Activated CD8-positive, alpha-beta memory T cell treated with anti-CD3 and anti-CD28 coated beads, Interleukin-2, amount 50 U/mL, for 24 hours (primary cell): ENCODE results near the gene OTP.

Source experiments
- DNase-seq: peaks from one replicate; pipeline ENCODE4 v3.0.0-alpha.2; 2020; ENCODE audit errors: extremely low read depth

The OTP gene

DNA sequence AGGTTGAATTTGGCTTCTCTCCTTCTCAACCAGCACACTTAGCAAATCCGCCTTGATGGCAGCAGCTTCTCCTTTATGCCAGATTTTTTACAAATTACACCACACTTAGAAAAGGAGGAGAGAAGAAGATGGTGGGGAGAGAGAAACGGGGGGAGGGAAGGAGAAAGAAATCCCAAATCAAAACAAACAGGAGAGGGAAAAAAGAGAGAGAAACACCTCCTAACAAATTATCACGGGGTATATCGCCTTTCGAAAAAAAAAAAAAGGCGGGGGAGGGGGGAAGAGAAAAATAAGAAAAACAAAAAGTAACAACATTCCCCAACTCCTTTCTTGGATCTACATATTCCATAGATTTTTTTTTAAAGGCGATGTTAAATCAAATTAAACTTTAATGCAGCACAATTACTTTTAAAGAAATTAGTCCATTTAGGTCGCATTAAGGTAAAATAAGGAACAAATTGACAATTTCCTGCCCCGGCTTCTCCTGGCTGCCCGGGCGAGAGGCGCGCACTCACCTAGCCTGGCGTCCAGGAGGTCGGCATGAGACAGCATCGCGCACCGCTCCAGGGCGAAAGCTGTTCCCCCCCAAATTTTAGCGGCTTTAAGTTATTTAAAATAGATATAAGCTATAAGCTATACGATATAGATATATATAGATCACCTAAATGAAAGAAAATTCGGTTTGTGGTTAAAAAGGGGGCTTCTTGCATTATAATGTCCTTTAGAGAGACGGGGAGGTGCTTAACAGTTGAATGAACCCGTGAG is at the start of gene OTP:
OTP (minus strand) TSS at position 716 of the 765 bp plus-strand sequence; CDS start at position 552, 164 bp downstream.
- DNase-seq, result no peak

DNA sequence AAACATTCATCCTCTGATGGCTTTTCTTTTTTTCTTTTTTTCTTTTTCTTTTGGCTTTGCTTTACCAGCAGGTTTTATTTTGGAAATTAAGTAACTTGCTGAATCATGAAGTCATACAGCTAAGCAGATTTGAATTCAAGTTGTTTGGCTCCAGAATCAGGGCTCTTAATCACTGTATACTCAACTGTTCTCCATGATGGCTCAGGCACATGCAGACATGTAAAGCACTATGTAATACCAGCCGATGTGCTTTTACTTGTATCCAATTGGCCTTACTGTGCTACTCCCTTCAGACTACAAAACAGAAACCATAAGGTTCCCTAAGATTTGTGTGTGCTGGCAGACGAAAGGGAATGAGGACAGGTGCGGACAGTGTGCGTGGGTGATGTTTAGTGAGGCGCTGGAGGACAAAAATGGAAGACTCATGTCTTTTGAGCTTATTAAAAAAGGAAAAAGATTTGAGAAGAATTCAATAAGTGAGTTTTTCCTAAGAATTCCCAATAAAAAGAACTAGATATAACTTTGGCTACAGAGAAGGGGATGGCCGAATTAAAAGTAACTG is 44.7 kb upstream of the OTP start:
- no peak for DNase-seq

DNA sequence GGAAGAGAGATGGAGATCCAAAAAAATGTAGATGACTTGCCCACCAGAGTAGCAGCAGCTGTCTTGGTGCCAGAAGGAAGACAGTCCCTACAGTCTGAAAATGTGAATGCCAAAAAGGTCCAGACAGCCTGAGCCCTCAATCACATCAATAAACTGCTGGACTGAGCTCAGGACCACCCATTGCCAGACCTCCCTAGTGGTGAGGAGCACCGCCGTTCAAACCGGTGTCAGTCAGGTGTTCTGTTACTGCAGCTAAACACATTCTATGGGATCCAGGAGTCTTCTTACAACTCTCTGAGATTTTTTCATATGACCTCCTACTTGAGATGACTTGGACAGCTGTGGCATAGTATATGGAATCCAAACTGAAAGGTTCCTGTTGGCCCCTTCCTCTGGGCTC is 32.0 kb upstream of the OTP start:
- no peak for DNase-seq

DNA sequence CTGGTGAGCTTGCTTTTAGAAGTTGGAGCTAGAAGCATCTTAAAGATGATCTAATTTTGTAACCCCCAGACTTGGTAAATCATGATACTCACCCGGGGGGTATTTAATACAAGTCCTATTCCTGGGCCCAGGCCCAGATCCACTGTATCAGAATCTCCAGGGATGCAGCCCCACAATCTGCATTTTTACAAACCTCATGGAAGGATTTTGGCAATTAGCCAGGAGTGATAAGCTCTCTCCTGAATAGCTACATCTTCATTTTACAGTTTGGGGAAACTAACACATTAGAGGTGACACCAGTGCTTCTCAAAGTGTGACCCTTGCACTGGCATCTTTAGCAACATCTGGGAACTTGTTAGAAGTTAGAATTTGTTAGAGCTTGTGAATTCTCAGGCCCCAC is 31.2 kb upstream of the OTP start:
- no peak for DNase-seq

DNA sequence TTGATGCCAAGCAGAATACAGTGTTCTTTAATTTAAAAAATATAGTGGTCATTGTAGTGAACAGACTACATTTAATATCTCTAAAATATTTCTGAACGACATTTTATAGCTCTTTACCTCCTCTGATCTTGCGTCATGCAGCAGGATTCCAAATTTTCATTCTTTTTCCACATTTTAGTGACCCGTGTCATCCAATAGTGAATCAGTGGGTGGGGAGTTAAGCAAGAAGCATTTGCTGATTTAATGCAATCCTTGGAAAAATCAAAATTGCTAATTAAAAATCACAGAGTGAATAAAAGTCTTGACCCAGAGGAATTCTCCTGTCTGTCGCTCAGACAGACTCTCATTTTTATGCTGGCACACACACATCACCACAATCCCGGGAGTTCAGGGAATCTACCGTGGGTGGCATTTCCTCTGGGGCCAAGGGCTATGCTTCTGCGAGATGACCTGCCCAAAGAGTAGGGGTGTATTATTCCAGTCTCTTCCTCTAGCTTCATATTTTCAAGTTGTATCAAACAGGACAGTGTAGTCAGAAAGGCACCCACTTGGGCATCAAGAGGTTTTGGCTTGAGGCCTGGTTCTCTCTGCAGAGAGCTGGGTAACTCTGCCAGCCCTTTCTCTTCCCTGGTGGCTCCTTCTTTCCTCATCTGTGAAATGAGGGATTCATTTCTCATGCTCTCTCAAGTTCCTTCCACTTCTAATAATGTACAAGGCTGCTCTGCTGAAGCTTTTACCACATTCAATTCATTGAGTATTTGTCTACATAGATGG is 24.8 kb upstream of the OTP start:
- DNase-seq, result no peak

DNA sequence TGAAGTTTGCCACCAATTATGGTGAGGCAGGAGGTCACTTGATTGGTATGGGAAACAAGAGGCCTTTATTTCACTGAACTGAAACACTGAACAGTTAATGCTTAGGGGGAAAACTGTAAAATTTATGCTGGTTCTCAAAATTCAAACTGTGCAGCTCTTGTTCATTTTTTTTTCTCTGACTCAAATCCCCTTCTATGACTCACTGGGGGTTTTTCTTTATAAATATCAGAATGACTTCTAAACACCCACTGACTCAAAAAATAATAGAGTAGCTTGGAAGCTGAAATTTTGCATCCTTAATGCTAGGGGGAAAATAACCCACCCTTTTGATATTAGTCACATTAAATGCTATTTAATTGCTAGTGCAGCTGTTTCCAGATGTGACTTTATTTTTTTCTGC is 24.1 kb upstream of the OTP start:
- no peak for DNase-seq

DNA sequence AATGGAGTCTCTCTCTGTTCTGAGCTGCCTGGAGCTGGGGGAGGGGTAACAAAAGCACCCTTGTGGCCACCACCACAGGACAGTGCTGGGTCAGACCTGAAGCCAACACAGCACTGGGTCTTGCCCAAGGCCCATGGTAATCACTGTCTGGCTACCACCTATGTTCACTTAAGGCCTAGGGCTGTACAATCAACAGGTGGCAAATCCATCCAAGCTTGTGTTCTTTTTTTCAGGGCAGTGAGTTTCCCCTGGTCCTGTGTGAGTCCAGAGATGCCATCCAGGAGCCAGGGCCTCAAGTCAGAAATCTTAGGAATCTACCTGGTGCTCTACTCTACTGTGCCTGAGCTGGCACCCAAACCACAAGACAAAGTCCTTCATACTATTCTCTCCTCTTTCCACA is 20.1 kb upstream of the OTP start:
- DNase-seq, result no peak

DNA sequence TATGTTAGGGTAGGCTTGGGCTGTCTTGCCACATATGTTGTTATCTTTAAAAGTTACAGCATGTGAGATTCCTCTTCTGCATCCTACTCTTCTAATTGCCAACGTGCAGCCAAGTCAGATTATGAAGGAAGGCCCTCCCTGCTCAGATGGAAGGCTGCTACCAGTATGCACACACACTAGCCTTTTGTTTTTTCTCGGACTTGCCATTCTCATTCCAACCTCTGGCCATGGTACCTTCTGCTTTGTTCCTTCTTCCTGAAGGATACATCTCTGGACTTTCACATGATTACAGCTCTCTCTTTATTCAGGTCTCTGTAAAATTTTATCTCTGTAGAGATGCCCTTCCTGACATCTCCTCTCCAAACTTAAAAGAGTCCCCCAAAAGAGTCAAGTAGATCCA is 12.8 kb upstream of the OTP start:
- no peak for DNase-seq

DNA sequence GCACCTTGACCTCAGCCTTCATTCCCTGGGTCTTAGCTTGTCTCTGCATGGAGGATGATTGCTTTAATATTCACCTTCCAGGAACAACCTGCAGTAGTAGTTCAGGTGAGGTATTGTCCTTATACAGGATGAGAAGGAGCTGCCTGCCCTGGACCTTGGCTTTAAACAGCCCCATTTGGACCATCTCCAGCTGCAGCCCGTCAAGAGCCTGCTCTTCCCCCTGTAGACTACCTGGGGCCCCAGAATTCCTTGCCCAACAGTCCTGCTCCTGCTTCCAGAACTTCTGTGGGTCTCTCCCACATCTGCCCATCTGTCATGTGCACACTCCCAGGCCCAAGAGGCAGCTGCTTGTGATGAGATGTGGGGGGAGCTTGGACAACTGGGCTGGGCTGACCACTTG is 12.2 kb upstream of the OTP start:
- DNase-seq, result no peak

DNA sequence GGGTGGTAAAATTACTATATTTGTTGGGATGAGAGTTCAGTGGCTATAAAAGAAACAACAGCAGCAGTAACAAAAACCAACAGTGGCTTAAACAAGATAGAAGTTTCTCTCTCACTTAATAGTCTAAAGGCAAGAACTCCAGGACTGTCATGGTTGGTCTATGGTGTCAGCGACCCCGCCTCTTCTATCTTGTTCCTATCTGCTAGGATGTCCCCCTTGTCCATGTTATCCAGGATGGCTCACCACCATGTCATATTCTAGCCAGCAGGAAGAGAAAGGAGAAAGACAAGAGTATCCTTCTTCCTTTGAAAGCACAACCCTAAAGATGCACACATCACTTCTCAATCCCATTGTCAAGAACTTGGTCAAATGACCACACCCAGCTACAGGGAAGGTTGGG is 11.3 kb upstream of the OTP start:
- no peak for DNase-seq

DNA sequence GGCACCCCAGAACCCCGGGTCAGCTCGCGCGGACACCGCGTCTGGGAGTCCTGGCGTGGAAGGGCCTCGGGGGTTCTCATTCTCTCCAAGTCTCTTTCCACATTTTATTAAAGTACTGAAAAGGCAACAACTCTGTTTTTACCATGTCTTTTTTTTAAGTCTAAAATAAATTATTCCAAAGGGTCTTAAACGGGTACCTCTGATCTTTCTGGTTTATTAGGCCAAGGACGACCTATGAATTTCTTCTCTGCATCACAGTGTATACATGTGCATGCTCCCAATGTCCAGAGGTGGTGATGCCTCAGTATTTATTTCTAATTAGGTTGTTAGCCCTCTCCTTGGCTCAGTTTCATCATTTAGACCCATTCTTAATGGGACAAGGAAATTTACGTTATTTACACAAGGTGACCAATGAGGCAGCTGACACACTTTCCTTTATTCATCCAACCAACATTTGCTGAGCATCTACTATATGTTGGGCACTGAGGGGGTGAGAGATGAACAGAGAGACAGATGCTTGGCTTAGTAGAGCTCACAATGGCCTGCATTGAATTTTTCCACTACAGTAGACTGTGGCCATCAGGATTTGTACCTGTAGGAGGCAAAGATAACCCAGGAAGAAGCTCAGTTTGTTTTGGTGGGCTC is 7.6 kb upstream of the OTP start:
- DNase-seq, result no peak

DNA sequence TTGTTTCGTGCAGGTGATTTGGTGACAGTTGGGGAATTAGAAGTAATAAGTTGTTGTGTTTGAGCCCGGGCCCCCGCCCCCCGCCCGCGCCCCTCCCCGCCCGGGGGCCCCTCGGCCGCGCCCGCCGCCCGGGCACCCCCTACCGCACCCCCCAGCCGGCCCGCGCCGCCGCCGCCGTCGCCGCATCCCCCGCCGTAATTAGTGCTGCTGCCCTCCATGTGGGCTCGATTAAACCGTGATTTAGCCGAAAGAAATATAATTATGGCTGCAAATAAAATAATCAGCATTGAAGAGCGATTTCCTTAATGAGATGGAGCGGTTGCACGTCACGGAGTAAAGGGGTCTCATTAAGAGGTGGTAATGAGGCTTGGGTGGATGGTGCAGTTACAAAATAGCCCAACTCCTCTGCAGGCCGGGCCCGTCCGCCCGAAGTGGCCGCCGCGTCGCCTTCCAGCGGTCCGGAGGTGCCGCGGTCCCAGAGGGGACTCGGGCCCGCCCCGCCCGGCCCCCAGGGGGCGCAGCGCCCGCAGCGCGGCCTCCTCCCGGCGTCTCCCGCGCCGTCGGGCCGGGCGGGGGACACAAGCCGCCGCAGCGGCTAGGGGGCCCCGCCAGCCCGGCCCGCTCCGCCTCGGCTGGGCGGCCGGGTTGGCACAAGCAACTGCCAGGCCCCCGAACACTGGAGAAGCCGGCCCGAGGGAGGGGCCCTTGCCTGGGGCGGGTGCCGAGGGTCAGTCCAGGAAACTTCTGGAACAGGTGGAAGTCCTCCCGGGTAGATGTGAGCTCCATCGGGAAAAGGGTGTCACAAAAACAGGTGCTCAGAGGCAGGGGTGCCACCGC is 6.9 kb upstream of the OTP start:
- no peak for DNase-seq

DNA sequence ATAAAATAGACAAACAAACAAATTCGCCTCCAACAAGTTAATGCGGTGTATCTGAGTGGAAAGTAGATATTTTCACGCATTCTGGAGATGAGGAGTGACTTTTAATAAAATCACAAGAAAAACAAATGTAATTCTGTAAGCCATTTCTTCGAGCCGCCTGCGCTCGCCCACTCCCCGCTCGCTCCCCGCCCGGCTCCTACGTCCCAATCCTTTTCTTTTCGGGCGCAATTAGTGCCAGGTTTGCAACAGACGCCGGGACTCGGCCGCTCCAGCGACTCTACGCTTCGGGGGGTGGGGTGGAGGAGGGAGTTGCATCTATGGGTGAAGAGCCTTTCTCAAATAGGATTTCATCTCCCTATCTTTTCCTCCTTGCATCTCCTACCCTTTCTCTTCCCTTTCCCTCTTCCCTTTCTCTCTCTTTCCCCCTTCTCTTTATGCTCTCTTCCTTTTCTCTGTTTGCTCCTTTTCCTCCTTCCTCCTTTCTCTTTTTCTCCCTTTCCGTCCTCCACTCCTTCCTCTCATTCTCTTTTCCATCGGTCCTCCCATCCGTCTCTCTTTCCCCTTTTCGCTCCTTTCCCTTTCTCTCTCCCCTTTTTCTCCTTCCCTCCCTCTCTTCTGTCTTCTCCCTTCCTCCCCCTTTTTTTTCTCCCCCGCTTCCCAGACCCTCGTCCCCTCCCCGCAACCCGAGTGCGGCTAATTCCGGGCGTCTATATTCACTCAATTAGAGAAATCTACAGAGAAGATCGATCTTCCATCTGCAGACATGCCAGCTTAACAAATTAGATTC is 6.1 kb upstream of the OTP start:
- no peak for DNase-seq

DNA sequence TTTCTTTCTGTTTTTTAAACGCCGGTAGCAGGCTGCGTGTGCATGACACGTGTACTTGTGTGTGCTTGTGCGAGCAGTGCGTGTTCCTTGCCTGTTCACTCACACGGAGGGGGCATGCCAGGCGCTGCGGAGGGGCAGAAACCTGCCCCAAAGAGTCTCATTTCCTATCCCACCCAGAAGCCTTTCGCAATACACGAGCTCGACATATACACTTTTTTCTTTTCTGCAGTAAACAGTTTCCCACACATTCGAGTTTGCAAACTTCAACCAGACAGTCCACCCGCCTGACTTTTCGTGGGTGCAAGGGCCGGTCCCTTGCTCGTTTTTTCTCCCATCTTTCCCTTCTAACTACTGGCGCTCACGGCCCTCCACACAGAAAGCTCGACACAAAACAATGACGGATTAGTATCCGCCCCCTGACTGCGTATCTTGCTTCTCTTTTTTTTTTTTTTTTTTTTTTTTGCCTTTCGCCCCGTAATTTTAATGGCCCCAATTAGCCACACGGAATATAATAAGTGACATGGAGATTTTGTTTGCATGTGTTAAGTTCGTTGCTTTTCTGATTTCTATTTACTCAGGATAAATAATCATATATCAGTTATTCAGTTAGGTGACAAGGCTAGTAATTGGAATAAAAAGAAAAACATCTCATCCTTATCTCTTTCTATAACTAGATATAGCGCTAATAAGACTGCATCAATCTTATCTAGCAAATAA is 5.3 kb upstream of the OTP start:
- no peak for DNase-seq

DNA sequence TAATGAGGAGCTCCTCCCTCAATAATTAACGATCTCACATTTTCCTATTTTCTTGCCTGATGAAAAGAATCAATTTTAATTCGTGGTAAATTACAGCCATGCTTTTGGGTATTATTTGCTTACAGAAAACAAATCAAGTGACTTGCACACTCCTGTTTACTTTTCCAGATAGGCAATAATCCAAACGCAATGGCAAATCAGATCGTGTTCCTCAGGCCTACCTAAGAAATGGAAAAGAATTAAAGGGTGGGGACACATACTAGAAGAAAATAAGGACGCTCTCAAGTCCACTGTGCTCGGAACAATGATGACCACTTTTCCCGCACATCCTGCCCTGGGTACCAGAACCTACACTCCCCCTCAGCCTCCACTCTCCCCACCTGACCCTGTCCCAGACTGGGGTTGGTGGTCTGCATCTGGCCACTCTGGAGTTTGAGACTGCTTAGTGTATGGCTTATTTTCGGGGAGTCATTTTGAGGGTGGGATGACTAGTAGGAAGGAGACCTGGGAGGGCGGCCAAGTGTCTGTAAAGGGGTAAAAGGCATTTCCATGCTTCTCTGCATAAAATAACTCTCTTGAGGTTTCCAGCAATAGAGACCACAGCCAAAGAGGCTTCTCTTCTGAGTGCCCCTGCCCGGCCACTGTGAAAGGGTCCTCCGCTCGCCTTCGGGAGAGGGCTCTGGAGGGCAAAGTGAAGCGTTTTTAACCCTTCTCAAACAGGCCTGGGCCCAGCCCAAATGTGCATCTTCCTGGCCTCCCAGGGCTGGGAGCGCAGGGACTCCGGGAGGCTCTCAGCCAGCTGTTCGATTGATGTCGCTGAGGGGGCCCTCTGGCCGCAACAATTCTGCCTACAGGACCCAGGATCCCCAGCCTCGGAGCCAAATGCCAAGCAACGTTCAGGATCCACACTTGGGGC is 4.5 kb upstream of the OTP start:
- DNase-seq, result no peak

DNA sequence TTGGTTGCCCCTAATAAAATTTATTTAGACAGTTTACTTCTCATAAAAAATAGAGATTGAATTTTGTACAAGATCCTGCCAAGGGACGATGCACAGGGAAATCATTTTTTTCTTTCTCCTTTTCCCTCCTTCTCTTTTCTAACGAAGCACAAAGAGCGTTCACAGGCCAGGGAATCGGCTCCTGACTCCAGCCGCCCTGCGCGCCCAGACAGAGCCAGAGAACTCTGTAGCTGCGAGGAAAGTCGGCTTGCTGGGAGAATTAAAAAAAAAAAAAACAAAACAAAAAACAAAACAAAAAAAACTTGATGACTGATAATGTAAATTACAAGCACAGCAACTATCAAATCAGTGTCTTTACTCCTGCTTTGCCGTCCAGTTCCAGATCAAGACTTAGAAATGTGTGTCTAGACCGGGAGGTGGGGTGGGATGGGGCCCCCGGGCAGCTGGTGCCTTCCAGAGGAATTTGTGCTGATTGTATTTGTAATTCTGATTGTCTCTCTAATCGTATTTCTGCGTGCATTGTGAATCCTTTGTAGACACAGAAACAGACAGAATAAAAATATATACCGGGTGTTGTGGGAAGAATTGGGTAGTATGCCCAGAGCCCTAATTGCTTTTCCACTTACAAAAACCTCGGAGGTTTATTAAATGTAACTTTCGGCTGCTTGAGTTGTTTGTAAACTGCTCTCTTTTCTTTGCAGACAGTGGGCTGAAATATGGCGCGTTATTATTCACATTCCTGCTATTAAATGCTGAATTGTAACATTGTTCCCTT is 3.6 kb upstream of the OTP start:
- DNase-seq, result no peak

DNA sequence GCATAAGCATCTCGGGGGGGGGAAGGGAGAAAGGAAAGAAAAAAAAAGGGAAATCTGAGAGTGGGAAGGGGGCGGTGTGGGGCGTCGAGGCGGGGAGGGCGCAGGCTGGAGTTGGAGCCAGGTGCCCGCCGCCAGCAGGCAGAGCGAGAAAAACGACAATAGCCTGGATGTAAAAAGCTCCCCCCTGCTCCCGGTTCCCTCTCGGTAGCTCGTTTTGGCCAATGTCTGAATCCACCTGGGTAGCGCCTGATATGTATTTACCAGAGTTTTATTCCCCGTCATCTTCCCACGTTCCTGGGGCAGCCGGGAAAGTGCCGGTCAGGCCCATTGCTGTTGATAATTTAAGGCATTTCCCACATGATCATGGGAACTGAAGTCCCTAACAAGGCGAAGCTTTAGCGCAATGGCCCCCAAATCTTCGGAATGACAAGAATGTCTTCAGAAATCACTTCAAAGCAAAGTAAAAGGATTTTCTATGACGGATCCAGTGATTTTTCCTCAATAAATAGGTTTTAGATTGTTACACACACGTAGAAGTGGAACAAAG is 3.0 kb upstream of the OTP start:
- DNase-seq, result no peak
